PFSK-1 (cell line): ENCODE results near the gene CENPP.

Source experiments
- FOXP2 ChIP-seq: optimal IDR thresholded peaks from 2 replicates; pipeline ENCODE3; 2011; ENCODE audit warnings: borderline replicate concordance, control low read depth, inconsistent platforms; ENCODE audit not compliant: insufficient read depth; ENCODE audit errors: extremely low read length, extremely low read depth
- POLR2AphosphoS5 ChIP-seq: IDR thresholded peaks from 2 replicates; pipeline ENCODE4 v1.6.1; 2012; ENCODE audit warnings: low read depth, mild to moderate bottlenecking, control low read depth, low read length, moderate library complexity
- REST ChIP-seq, 2 experiments: IDR thresholded peaks; 2 replicates each; pipeline versions ENCODE4 v1.6.1 to v1.8.0; 2011 to 2012; ENCODE audit warnings: low read depth in 2 of 2, low read length in 2 of 2, control low read depth in 1 of 2, inconsistent platforms in 1 of 2, mild to moderate bottlenecking in 1 of 2, moderate library complexity in 1 of 2; ENCODE audit not compliant: insufficient read depth in 1 of 2
- SIN3A ChIP-seq: IDR thresholded peaks from 2 replicates; pipeline ENCODE4 v1.6.1; 2012; ENCODE audit warnings: mild to moderate bottlenecking, low read length, moderate library complexity, borderline replicate concordance; ENCODE audit not compliant: insufficient read depth
- TAF1 ChIP-seq: IDR thresholded peaks from 2 replicates; pipeline ENCODE4 v1.6.1; 2012; ENCODE audit warnings: low read length, control low read depth, borderline replicate concordance; ENCODE audit not compliant: insufficient read depth

Gene CENPP

GRCh38 chr9:92385477-92385876 is 59.7 kb downstream of the CENPP start:
- TF ChIP-seq SIN3A, result no peak
- TF ChIP-seq TAF1, result no peak
- no peak for TF ChIP-seq POLR2AphosphoS5
- no peak for TF ChIP-seq REST (IDR thresholded peaks at IDR 0.05; ENCODE audit: insufficient read depth in 1 of 2, low read depth in 2 of 2, low read length in 2 of 2)

- TF ChIP-seq FOXP2 (no peak), REST (IDR thresholded peaks at IDR 0.05; ENCODE audit: insufficient read depth in 1 of 2, low read depth in 2 of 2, low read length in 2 of 2) (no peak), TAF1 (no peak), POLR2AphosphoS5 (no peak), SIN3A (no peak)
Measured at GRCh38 chr9:92385953-92386352, 60.2 kb downstream of the CENPP start.

- no peak for TF ChIP-seq SIN3A
- no peak for TF ChIP-seq REST (IDR thresholded peaks at IDR 0.05; ENCODE audit: insufficient read depth in 1 of 2, low read depth in 2 of 2, low read length in 2 of 2)
- no peak for TF ChIP-seq FOXP2
- no peak for TF ChIP-seq POLR2AphosphoS5
- TF ChIP-seq TAF1, result no peak
Measured at GRCh38 chr9:92392690-92393089, 66.9 kb downstream of the CENPP start.

DNA sequence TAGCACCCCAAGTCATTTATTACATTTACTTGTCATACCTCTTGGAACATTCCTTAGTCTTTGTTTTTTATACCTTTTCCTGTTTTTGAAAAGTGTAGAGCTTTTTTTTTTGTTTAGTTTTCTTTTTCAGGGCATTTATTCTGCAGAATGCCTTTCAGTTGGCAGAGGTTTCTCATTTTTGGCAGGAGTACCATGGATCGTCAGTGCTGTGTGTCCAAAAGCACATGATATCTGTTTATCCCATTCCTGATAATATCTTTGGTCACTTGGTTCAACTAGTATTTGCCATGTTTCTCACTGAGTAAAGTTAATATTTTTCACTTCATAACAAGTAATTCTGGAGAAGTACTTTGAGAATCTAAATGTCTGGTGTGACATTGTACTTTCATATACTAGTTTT is 67.9 kb downstream of the CENPP start:
- TF ChIP-seq SIN3A (no peak), TAF1 (no peak), REST (IDR thresholded peaks at IDR 0.05; ENCODE audit: insufficient read depth in 1 of 2, low read depth in 2 of 2, low read length in 2 of 2) (no peak), POLR2AphosphoS5 (no peak), FOXP2 (no peak)

DNA sequence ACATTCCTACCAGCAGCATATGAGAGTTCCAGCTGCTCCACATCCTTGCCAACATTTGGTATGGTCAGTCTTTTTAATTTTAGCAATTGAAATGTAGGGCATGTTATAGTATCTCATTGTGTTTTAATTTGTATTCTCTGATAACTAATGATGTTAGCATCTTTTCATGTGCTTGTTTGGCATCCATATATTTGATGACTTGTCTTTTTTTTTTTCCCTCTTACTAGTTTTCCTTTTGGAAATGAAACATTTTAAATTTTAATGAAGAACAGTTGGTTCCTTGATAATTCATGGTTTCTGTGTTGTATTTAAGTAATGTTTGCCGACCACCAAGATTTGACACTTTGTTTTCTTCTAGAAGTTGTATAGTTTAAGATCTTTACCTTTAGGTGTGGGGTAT is 69.9 kb downstream of the CENPP start:
- no peak for TF ChIP-seq FOXP2
- TF ChIP-seq REST (IDR thresholded peaks at IDR 0.05; ENCODE audit: insufficient read depth in 1 of 2, low read depth in 2 of 2, low read length in 2 of 2), result no peak
- no peak for TF ChIP-seq POLR2AphosphoS5
- no peak for TF ChIP-seq TAF1
- TF ChIP-seq SIN3A, result no peak
